Adrenal gland (tissue), 5 donors: ENCODE measurements around the gene ARHGEF2.

Experiments
- CTCF ChIP-seq, 6 experiments: fragments of 450-650 bp in 4 of 6; fragments of 200-600 bp in 2 of 6; sonication (generic) in 1 of 6; IDR thresholded peaks; 1 replicate in 5 of 6; 2 replicates in 1 of 6; pipeline versions ENCODE4 v1.5.1 to v1.8.0; 2016 to 2021; ENCODE audit warnings: antibody characterized with exemption in 6 of 6, mild to moderate bottlenecking in 2 of 6, moderate library complexity in 1 of 6
- POLR2A ChIP-seq, 2 donors: fragments of 450-650 bp; IDR thresholded peaks; one replicate each; pipeline ENCODE4 v1.6.1; 2017; ENCODE audit warnings: antibody characterized with exemption in 2 of 2, mild to moderate bottlenecking in 2 of 2, moderate library complexity in 1 of 2
- donor health status: DM: no; HTN: no; CAD: no.

- TF ChIP-seq CTCF (IDR thresholded peaks at IDR 0.05) (no peak), POLR2A (IDR thresholded peaks at IDR 0.05) (peak in 1 of 2 donors; percentile 29)
Measured at GRCh38 chr1:155978325-155978972, at the start of gene ARHGEF2.
